Stomach (tissue), 9 donors: ENCODE data around the gene EXOC4. TPM values are rescaled to one million over a fixed set of nuclear protein-coding genes. Genes with fewer than 3 reads are reported as not detected.

Experiments used
- DNase-seq, 2 donors: peaks; one replicate each; pipeline versions ENCODE4 v3.0.0 to v3.0.0-alpha.2; 2013 to 2019
- H3K27ac ChIP-seq, 5 donors: fragments of 200-600 bp in 4 of 5; sonication (generic) in 4 of 5; one replicate each; pipeline ENCODE4 v1.5.1; 2013 to 2019; ENCODE audit warnings: mild to moderate bottlenecking in 1 of 5, moderate library complexity in 1 of 5
- H3K27me3 ChIP-seq, 3 donors: fragments of 200-600 bp; sonication (generic); one replicate each; pipeline ENCODE4 v1.5.1; 2017 to 2019; ENCODE audit warnings: mixed run types in 1 of 3
- H3K36me3 ChIP-seq, 4 donors: fragments of 200-600 bp; sonication (generic); 1 replicate in 3 of 4; 2 replicates in 1 of 4; pipeline ENCODE4 v1.5.1; 2016 to 2019
- H3K4me1 ChIP-seq, 4 donors: fragments of 200-600 bp; sonication (generic); one replicate each; pipeline ENCODE4 v1.5.1; 2016 to 2019
- H3K4me3 ChIP-seq, 4 donors: fragments of 200-600 bp; sonication (generic) in 3 of 4; one replicate each; pipeline ENCODE4 v1.5.1; 2016 to 2019; ENCODE audit warnings: mild to moderate bottlenecking in 1 of 4
- H3K9me3 ChIP-seq, 4 donors: fragments of 200-600 bp; sonication (generic); one replicate each; pipeline ENCODE4 v1.5.1; 2016 to 2019
- CTCF ChIP-seq, 7 experiments: fragments of 450-650 bp in 4 of 7; fragments of 200-600 bp in 3 of 7; sonication (generic) in 3 of 7; IDR thresholded peaks; one replicate each; pipeline ENCODE4 v1.5.1; 2016 to 2019; ENCODE audit warnings: antibody characterized with exemption in 7 of 7, control low read depth in 2 of 7, mild to moderate bottlenecking in 1 of 7
- EP300 ChIP-seq: sonication (generic); formaldehyde crosslinking; IDR thresholded peaks from one replicate; pipeline ENCODE4 v1.6.1; 2017; ENCODE audit warnings: antibody characterized with exemption
- POLR2A ChIP-seq, 4 donors: fragments of 450-650 bp; IDR thresholded peaks; one replicate each; pipeline ENCODE4 v1.6.1; 2016; ENCODE audit warnings: antibody characterized with exemption in 4 of 4, control low read depth in 2 of 4, mild to moderate bottlenecking in 1 of 4, moderate library complexity in 1 of 4
- POLR2AphosphoS5 ChIP-seq, 3 donors: sonication (generic); formaldehyde crosslinking; IDR thresholded peaks; one replicate each; pipeline ENCODE4 v1.6.1; 2016; ENCODE audit warnings: antibody characterized with exemption in 3 of 3
- WGBS, 5 donors: extraction: QIAGEN DNeasy Blood & Tissue Kit in 3 of 5; methylation state at CpG; one replicate each; pipeline versions ENCODE4 v1.1.5 to v1.1.7; 2013 to 2018; 5-methylcytosine and 5-hydroxymethylcytosine counted together
- intact Hi-C: fragments of 100-400 bp; cut with DNase I; formaldehyde crosslinking; loops from one replicate; pipeline ENCODE4 v1.15.1; 2023; ENCODE audit warnings: low total_unique reads
- polyA plus RNA-seq, 3 donors: library from polyadenylated mRNA; stranded (reverse); fragments of 200-250 nt; gene quantifications; one replicate each; pipeline ENCODE4 v1.2.3, GENCODE V29; 2013
- total RNA-seq, 5 donors: library from RNA; depleted of rRNA; stranded (reverse); fragments of >200 nt; gene quantifications; one replicate each; pipeline versions ENCODE4 v1.1.0 to v1.2.3, GENCODE V29; 2014 to 2016
- donor health status: healthy with polysubstance abuse.
- donor health status: Bipolar disorder and iron deficiency.
- donor health status: healthy.

The EXOC4 gene
- total and polyA plus RNA-seq, 8 donors: 14.1 to 339 (median 61.1) TPM

- H3K27me3 ChIP-seq: no peaks in the 10 kb centered on the region
- H3K36me3 ChIP-seq: no peaks in the 10 kb centered on the region
- TF ChIP-seq POLR2A (IDR thresholded peaks at IDR 0.05) (no peak), EP300 (no peak), CTCF (IDR thresholded peaks at IDR 0.05) (no peak), POLR2AphosphoS5 (IDR thresholded peaks at IDR 0.05) (no peak)
- intact Hi-C loops: no loop called here
- H3K4me3 ChIP-seq: no peak overlapping the region
- no peaks in the 10 kb centered on the region for H3K9me3 ChIP-seq
- H3K27ac ChIP-seq: no peak overlapping the region
- DNase-seq: no peak
- H3K4me1 ChIP-seq: no peaks in the 10 kb centered on the region
- WGBS, 5 donors: 92 to 96% (median 95%) methylated on average over 3 of the region's 3 CpGs
Observed at GRCh38 chr7:133586253-133586652, 333.4 kb downstream of the EXOC4 start.

- DNase-seq: peak in 1 of 2 donors; percentile 9
- intact Hi-C loops: no loop called here
- TF ChIP-seq POLR2A (IDR thresholded peaks at IDR 0.05) (no peak), EP300 (no peak), POLR2AphosphoS5 (IDR thresholded peaks at IDR 0.05) (no peak), CTCF (IDR thresholded peaks at IDR 0.05) (no peak)
- no peak overlapping the region for H3K4me3 ChIP-seq
- no peak overlapping the region for H3K27ac ChIP-seq
- H3K27me3 ChIP-seq: no peaks in the 10 kb centered on the region
- no peaks in the 10 kb centered on the region for H3K9me3 ChIP-seq
- no peaks in the 10 kb centered on the region for H3K36me3 ChIP-seq
- H3K4me1 ChIP-seq: no peaks in the 10 kb centered on the region
Observed at GRCh38 chr7:133587903-133588302, 335.0 kb downstream of the EXOC4 start.

- H3K4me1 ChIP-seq: no peaks in the 10 kb centered on the region
- intact Hi-C loops: no loop called here
- DNase-seq: no peak
- no peaks in the 10 kb centered on the region for H3K9me3 ChIP-seq
- no peaks in the 10 kb centered on the region for H3K36me3 ChIP-seq
- WGBS, 5 donors: 85 to 97% (median 93%) methylated on average over 4 of the region's 4 CpGs
- TF ChIP-seq CTCF (IDR thresholded peaks at IDR 0.05): no peak
- TF ChIP-seq POLR2AphosphoS5 (IDR thresholded peaks at IDR 0.05): no peak
- no peak for TF ChIP-seq EP300
- no peak for TF ChIP-seq POLR2A (IDR thresholded peaks at IDR 0.05)
- no peaks in the 10 kb centered on the region for H3K27me3 ChIP-seq
- H3K27ac ChIP-seq: no peak overlapping the region
- H3K4me3 ChIP-seq: no peak overlapping the region
Observed at GRCh38 chr7:133590795-133591194, 337.9 kb downstream of the EXOC4 start.

- Histone ChIP-seq H3K27ac (no peak overlapping the region), H3K9me3 (no peaks in the 10 kb centered on the region), H3K4me3 (no peak overlapping the region), H3K27me3 (no peaks in the 10 kb centered on the region), H3K36me3 (no peaks in the 10 kb centered on the region), H3K4me1 (no peaks in the 10 kb centered on the region)
- TF ChIP-seq POLR2A (IDR thresholded peaks at IDR 0.05) (no peak), CTCF (IDR thresholded peaks at IDR 0.05) (no peak), POLR2AphosphoS5 (IDR thresholded peaks at IDR 0.05) (no peak), EP300 (no peak)
- DNase-seq: peak in 1 of 2 donors; percentile 25
- WGBS, 5 donors: 91 to 96% (median 95%) methylated on average over 4 of the region's 4 CpGs
- intact Hi-C loops: no loop called here
Observed at GRCh38 chr7:133591704-133592340, 338.9 kb downstream of the EXOC4 start.
